ENCODE results near the gene GAPVD1. TPM values are rescaled to one million over a fixed set of nuclear protein-coding genes. Genes with fewer than 3 reads are reported as not detected.

The GAPVD1 gene
- total RNA-seq, 1 donor from 2014 or later: 43.5 TPM

GRCh38 chr9:125393426-125393825 is 131.8 kb downstream of the GAPVD1 start:
- Mint-ChIP-seq H3K9me3 (no peaks in the 10 kb centered on the region), H3K4me1 (peaks cover 8% of the 10 kb centered on the region), H3K4me3 (no peak overlapping the region), H3K27ac (no peak overlapping the region), H3K27me3 (ENCODE audit: insufficient read depth, low read depth) (peaks cover 4% of the 10 kb centered on the region), H3K36me3 (no peaks in the 10 kb centered on the region)
- Histone ChIP-seq H3K27ac (no peak overlapping the region), H3K4me1 (no peaks in the 10 kb centered on the region), H3K9ac (no peak overlapping the region), H3K79me2 (ENCODE audit: low read depth) (no peaks in the 10 kb centered on the region), H3K27me3 (no peaks in the 10 kb centered on the region), H3F3A (ENCODE audit: low read depth) (no peaks in the 10 kb centered on the region), H4K20me1 (ENCODE audit: low read depth) (no peaks in the 10 kb centered on the region), H3K36me3 (no peaks in the 10 kb centered on the region), H3K9me3 (ENCODE audit: low read depth) (no peaks in the 10 kb centered on the region), H2AFZ (replicated peaks) (no peak overlapping the region), H3K4me2 (no peak overlapping the region), H3K4me3 (no peak overlapping the region)
- TF ChIP-seq CTCF (IDR thresholded peaks at IDR 0.05) (no peak), EZH2 (IDR thresholded peaks at IDR 0.05) (no peak), EZH2phosphoT487 (IDR thresholded peaks at IDR 0.05) (no peak)
- DNase-seq (ENCODE audit: low spot score): no peak

- Histone ChIP-seq H3K9ac (no peak overlapping the region), H3K27ac (no peak overlapping the region), H3F3A (ENCODE audit: low read depth) (peaks cover 9% of the 10 kb centered on the region), H3K4me1 (no peaks in the 10 kb centered on the region), H3K9me3 (ENCODE audit: low read depth) (no peaks in the 10 kb centered on the region), H2AFZ (replicated peaks) (no peak overlapping the region), H3K27me3 (no peaks in the 10 kb centered on the region), H3K4me2 (no peak overlapping the region), H3K36me3 (no peaks in the 10 kb centered on the region), H3K79me2 (ENCODE audit: low read depth) (no peaks in the 10 kb centered on the region), H4K20me1 (ENCODE audit: low read depth) (no peaks in the 10 kb centered on the region), H3K4me3 (no peak overlapping the region)
- no peaks in the 10 kb centered on the region for H3K36me3 Mint-ChIP-seq
- H3K27ac Mint-ChIP-seq: no peak overlapping the region
- peaks cover 2% of the 10 kb centered on the region for H3K27me3 Mint-ChIP-seq (ENCODE audit: insufficient read depth, low read depth)
- DNase-seq (ENCODE audit: low spot score): no peak
- H3K4me1 Mint-ChIP-seq: peaks cover 6% of the 10 kb centered on the region
- H3K4me3 Mint-ChIP-seq: no peak overlapping the region
- no peaks in the 10 kb centered on the region for H3K9me3 Mint-ChIP-seq
- TF ChIP-seq EZH2 (IDR thresholded peaks at IDR 0.05): no peak
- no peak for TF ChIP-seq EZH2phosphoT487 (IDR thresholded peaks at IDR 0.05)
- no peak for TF ChIP-seq CTCF (IDR thresholded peaks at IDR 0.05)
These were observed 135.2 kb downstream of the GAPVD1 start for GRCh38 chr9:125396799-125397198.

GRCh38 chr9:125397736-125398135 is 136.1 kb downstream of the GAPVD1 start:
- TF ChIP-seq EZH2 (IDR thresholded peaks at IDR 0.05): no peak
- TF ChIP-seq EZH2phosphoT487 (IDR thresholded peaks at IDR 0.05): no peak
- TF ChIP-seq CTCF (IDR thresholded peaks at IDR 0.05): no peak
- no peaks in the 10 kb centered on the region for H3K4me1 ChIP-seq
- no peaks in the 10 kb centered on the region for H4K20me1 ChIP-seq (ENCODE audit: low read depth)
- no peak for DNase-seq (ENCODE audit: low spot score)
- H3K4me2 ChIP-seq: no peak overlapping the region
- H3K9ac ChIP-seq: no peak overlapping the region
- no peaks in the 10 kb centered on the region for H3K9me3 ChIP-seq (ENCODE audit: low read depth)
- no peak overlapping the region for H3K27ac Mint-ChIP-seq
- H2AFZ ChIP-seq (replicated peaks): no peak overlapping the region
- no peak overlapping the region for H3K4me3 ChIP-seq
- peaks cover 9% of the 10 kb centered on the region for H3F3A ChIP-seq (ENCODE audit: low read depth)
- no peaks in the 10 kb centered on the region for H3K79me2 ChIP-seq (ENCODE audit: low read depth)
- H3K27me3 ChIP-seq: no peaks in the 10 kb centered on the region
- no peaks in the 10 kb centered on the region for H3K9me3 Mint-ChIP-seq
- H3K4me3 Mint-ChIP-seq: no peak overlapping the region
- H3K27ac ChIP-seq: no peak overlapping the region
- peaks cover 6% of the 10 kb centered on the region for H3K4me1 Mint-ChIP-seq
- no peaks in the 10 kb centered on the region for H3K36me3 ChIP-seq
- no peaks in the 10 kb centered on the region for H3K36me3 Mint-ChIP-seq
- peaks cover 2% of the 10 kb centered on the region for H3K27me3 Mint-ChIP-seq (ENCODE audit: insufficient read depth, low read depth)
